Stromal cell of bone marrow (primary cell): ENCODE data around the gene MYO1B.

Experiments used
- DNase-seq: peaks from one replicate; pipeline ENCODE4 v3.0.0-alpha.2; 2012; ENCODE audit warnings: low read depth

Gene MYO1B

DNA sequence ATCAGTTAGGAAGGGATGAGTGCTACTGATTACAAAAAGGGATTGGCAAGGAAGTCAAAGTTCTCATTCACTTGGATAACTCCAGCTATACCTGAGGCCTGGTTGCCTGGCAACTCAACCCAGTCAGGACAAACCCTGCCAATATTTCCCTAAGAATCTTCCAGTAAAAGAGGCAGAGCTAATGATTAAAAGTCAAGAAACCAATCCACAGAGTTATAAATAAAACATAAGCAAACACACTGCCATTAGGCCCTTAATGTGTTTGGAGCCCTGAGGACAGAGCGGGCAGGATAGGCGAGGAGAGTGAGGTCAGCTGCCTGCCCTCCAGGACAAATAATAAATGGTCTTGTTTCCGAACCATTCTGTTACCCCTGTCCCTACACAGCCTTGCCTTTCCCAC, 217.2 kb downstream of the MYO1B start:
- DNase-seq: no peak

DNA sequence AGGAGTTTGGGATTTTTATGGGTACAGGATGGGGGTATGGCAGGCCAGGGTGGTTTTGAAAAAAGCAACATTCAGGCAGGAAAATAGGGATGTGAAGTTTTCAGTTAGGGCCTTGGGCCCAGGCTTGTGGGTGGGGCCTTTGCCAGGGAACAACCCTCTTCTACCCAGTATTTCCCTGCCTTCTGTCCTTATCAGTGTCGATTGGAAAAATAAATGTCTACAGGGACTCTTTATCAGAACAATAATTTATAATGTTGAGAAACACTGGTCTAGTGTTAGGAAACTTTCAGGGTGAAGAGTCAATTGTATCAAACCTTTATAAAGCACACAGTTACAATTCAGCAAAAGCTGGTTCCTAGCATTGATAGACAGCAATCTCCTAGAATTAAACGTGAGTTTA, 218.6 kb downstream of the MYO1B start:
- DNase-seq: no peak

DNA sequence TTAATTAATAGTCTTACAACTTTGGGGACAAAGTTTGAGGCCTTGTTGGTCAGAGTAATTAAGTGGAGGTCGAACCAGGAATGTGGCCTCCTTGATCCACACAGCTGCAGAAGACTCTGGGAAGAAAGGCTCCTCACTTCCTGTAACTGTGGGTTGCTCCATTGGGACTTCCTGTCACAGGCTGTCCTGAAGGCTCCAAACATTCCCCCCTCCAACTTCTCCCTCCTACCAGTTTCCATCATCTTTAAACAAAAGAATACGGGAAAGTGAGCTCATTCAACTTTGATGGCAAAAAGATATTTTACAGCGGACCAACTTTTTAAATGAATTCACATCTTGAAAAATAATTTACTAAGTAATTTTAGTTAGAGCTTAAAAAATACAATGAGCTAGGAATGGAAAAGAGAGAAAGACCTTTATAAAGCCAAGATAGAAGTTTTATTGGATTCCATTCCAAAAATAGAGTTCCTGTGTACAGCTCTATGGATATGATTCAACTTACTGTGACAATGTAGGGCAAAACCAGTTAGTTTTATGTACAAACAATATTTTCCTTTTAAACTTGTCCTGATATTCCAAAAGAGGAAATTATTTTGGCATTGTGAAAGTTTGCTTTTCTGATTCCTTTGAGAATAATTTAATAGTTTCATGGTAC, 220.7 kb downstream of the MYO1B start:
- no peak for DNase-seq

DNA sequence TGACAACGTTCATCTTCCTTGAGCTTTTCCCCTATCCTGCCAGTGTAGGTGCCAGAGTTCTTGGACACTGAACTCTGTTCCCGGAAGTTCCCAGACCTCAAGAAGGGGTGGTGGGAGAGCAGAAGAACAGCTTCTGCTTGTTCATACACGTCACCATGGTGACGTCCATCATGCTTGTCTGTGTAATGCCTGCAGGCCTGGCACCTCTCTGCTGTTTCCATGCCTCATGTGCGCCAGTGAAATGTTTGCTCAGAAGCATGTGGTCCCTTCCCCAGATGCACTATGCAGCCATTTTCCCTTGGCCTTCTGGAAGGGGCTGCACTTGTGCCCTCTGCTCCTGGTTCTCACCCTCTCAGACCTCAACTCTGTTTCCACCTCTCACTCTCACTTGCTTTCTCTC, 221.9 kb downstream of the MYO1B start:
- no peak for DNase-seq

DNA sequence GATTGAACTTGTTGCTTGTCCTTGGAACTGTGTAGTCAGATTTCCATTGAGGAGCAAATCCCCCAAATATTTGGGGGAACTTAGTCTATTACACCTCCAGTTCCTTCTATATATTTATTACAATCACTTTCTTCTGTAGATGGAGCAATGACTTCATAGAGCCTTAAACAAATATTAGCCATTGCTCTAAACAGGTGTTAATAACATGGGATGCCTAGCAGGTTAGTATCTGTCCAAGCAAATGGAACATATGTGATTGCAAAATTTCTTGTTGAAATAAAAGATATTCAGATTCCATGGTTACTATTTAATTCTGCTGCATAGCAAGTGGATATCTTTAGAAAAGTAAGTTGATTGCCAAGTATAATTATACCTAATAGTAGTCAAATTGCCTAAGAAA, 225.1 kb downstream of the MYO1B start:
- no peak for DNase-seq

DNA sequence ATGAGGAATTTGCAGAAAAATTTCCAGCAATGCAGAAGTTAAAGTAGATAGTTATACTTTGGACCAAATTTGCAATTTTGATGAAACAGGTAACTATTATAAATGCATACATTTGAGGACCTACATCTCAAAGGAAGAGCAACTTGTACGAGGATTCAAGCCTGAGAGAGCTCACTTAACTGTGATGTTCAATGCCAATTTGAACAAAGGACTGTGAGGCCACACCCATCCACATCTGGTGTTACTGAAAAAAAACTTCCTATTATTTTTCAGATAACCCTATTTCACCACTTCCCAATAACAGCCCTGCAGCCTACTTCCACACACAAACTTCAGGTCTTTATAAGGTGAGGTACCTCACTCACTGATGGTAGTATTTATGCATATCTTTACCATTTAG, 229.3 kb downstream of the MYO1B start:
- DNase-seq: no peak
